Measurements from ENCODE around the gene SECISBP2. TPM values are rescaled to one million over a fixed set of nuclear protein-coding genes. Genes with fewer than 3 reads are reported as not detected.

SECISBP2 gene
- total and polyA plus RNA-seq, 7 donors = 21.0 to 41.8 (median 35.0) TPM

DNA sequence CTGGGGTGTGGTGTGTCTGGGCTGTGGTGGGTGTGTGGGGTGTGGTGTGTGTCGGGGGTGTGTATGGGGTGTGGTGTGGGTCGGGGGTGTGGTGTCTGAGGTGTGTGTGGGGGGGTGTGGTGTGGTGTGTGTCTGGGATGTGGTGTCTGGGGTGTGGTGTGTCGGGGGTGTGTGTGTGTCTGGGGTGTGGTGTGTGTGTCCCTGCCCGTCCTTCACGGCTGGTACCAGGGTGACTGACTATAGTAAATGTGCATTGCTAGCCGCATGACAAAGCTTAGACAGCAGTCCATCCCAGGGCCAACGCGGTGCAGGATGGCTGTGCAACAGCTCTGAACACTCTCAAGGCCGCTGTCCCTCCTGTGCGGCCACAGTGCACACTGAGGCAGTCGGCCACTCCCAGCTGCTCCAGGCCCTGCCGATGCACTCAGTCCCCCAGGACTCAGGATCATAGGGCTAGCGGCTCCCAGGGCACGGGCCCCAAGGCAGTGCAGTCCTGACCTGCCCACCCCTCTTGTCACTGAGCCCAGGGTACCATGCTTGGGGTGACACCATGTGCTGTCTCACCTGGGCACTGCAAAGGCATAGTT is 54.0 kb downstream of the SECISBP2 start:
- no peak overlapping the region for H3K4me3 ChIP-seq
- intact Hi-C loops (cut with DNase I) = no loop called here
- H3K9me3 ChIP-seq = no peaks in the 10 kb centered on the region
- H3K27me3 ChIP-seq = no peaks in the 10 kb centered on the region
- peaks cover 0 to 4% (median 0%) of the 10 kb centered on the region in 4 donors for H3K36me3 ChIP-seq
- DNase-seq = no peak
- 66 to 73% methylated on average over 14 of the region's 14 CpGs for WGBS, 2 donors
- peaks cover 0 to 9% (median 0%) of the 10 kb centered on the region in 4 donors for H3K4me1 ChIP-seq
- no peak overlapping the region for H3K27ac ChIP-seq
- no peak for TF ChIP-seq EP300 (IDR thresholded peaks at IDR 0.05)
- no peak for TF ChIP-seq POLR2A (IDR thresholded peaks at IDR 0.05)
- no peak for TF ChIP-seq CTCF (IDR thresholded peaks at IDR 0.05)
- TF ChIP-seq POLR2AphosphoS5 (IDR thresholded peaks at IDR 0.05) = no peak

GRCh38 chr9:89372979-89373378 is 54.7 kb downstream of the SECISBP2 start:
- TF ChIP-seq CTCF (IDR thresholded peaks at IDR 0.05) = no peak
- TF ChIP-seq POLR2AphosphoS5 (IDR thresholded peaks at IDR 0.05) = no peak
- TF ChIP-seq POLR2A (IDR thresholded peaks at IDR 0.05) = no peak
- TF ChIP-seq EP300 (IDR thresholded peaks at IDR 0.05) = no peak
- no peak overlapping the region for H3K4me3 ChIP-seq
- H3K4me1 ChIP-seq = peaks cover 0 to 9% (median 0%) of the 10 kb centered on the region in 4 donors
- no peak overlapping the region for H3K27ac ChIP-seq
- H3K36me3 ChIP-seq = peaks cover 0 to 6% (median 0%) of the 10 kb centered on the region in 4 donors
- intact Hi-C loops (cut with DNase I) = no loop called here
- no peak for DNase-seq
- H3K9me3 ChIP-seq = no peaks in the 10 kb centered on the region
- WGBS, 2 donors = 92 to 93% methylated on average over 8 of the region's 8 CpGs
- no peaks in the 10 kb centered on the region for H3K27me3 ChIP-seq

GRCh38 chr9:89374176-89374575 is 55.9 kb downstream of the SECISBP2 start:
- Histone ChIP-seq H3K9me3 (no peaks in the 10 kb centered on the region), H3K4me3 (no peak overlapping the region), H3K36me3 (peaks cover 0 to 11% (median 0%) of the 10 kb centered on the region in 4 donors), H3K4me1 (peaks cover 0 to 9% (median 0%) of the 10 kb centered on the region in 4 donors), H3K27ac (no peak overlapping the region), H3K27me3 (no peaks in the 10 kb centered on the region)
- 77 to 88% methylated on average over 4 of the region's 4 CpGs for WGBS, 2 donors
- DNase-seq = no peak
- intact Hi-C loops (cut with DNase I) = no loop called here
- TF ChIP-seq POLR2A (IDR thresholded peaks at IDR 0.05) (no peak), CTCF (IDR thresholded peaks at IDR 0.05) (no peak), EP300 (IDR thresholded peaks at IDR 0.05) (no peak), POLR2AphosphoS5 (IDR thresholded peaks at IDR 0.05) (no peak)

- Histone ChIP-seq H3K36me3 (peaks cover 0 to 11% (median 0%) of the 10 kb centered on the region in 4 donors), H3K4me1 (peaks cover 0 to 9% (median 0%) of the 10 kb centered on the region in 4 donors), H3K9me3 (no peaks in the 10 kb centered on the region), H3K27me3 (no peaks in the 10 kb centered on the region), H3K4me3 (no peak overlapping the region), H3K27ac (no peak overlapping the region)
- no peak for DNase-seq
- intact Hi-C loops (cut with DNase I) = no loop called here
- no peak for TF ChIP-seq EP300 (IDR thresholded peaks at IDR 0.05)
- TF ChIP-seq POLR2A (IDR thresholded peaks at IDR 0.05) = no peak
- no peak for TF ChIP-seq CTCF (IDR thresholded peaks at IDR 0.05)
- no peak for TF ChIP-seq POLR2AphosphoS5 (IDR thresholded peaks at IDR 0.05)
- 60 to 78% methylated on average over 8 of the region's 8 CpGs for WGBS, 2 donors
These were observed 57.0 kb downstream of the SECISBP2 start for GRCh38 chr9:89375191-89375760.
